Fibroblast of the conjunctiva (primary cell): ENCODE data around the gene FRMD1.

ENCODE experiments used
- DNase-seq: peaks from one replicate; pipeline ENCODE4 v3.0.0-alpha.2; 2010; ENCODE audit warnings: low read depth

Gene FRMD1

GRCh38 chr6:168111911-168112310, 32.9 kb upstream of the FRMD1 start:
- DNase-seq, result no peak

DNA sequence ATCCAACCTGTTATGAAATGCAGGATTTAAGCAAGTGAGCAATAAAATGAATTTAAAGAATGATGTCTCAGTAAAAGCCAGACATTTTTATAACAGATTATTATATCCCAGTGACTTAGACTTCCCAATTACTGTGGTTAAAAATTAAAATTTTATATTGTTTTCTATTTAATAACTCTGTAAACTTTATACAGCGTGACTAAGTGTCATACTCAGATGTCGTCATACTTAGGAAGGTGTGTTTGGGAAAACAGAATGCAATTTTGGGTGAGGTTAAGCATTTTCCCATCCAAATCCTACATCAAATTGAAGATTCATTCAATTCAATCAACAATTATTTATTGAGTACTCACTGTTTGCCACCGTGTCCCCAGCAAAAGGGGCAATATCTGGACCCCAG, 31.4 kb upstream of the FRMD1 start:
- no peak for DNase-seq

GRCh38 chr6:168109171-168109570, 30.2 kb upstream of the FRMD1 start:
- no peak for DNase-seq

GRCh38 chr6:168107191-168107983, 28.4 kb upstream of the FRMD1 start:
- no peak for DNase-seq

- DNase-seq, result no peak
Measured at GRCh38 chr6:168106633-168107005, 27.6 kb upstream of the FRMD1 start.

- DNase-seq, result no peak
Measured at GRCh38 chr6:168105813-168106632, 27.0 kb upstream of the FRMD1 start.

- no peak for DNase-seq
Measured at GRCh38 chr6:168104636-168105035, 25.6 kb upstream of the FRMD1 start.

DNA sequence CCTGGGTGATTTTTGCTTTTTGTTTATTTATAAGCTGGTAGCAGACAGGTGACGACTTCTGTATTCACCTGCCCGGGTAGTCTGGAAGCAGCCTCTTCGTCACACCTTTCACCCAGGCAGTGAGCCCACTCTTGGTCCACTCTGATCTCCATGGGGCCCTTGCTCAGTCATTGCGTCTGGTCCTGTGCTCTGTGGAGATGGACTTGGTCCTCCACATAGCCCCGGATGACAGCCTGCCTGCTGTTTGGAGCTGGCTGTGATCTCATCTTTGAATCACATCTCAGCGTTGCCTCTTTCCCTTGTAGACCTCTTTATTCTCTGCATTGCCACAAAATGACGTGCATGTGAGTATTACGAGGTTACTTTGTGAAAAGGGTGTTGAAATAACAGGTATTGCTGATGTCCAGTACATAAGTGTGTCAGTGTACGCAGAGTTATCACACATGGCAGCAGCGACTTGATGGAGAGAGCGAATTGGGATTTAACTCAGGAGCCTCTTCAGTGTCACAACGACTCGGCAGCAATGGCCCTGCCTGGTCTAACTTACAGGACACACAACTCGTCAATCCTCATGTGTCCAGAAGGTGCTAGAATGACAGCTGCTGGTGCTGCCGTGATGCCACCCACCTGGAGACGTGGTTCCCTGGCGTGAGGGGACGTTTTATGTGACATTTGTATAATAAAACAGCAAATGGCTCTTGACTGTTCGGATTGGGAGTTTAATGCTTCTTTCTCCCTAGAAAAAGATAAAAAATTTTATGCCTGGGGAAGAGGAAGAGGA, 24.2 kb upstream of the FRMD1 start:
- DNase-seq, result no peak

GRCh38 chr6:168102315-168102985, 23.4 kb upstream of the FRMD1 start:
- DNase-seq, result no peak

GRCh38 chr6:168101590-168102314, 22.7 kb upstream of the FRMD1 start:
- no peak for DNase-seq

- DNase-seq, result no peak
Measured at GRCh38 chr6:168100803-168101589, 22.0 kb upstream of the FRMD1 start.

- DNase-seq, result no peak
Measured at GRCh38 chr6:168100011-168100802, 21.2 kb upstream of the FRMD1 start.

DNA sequence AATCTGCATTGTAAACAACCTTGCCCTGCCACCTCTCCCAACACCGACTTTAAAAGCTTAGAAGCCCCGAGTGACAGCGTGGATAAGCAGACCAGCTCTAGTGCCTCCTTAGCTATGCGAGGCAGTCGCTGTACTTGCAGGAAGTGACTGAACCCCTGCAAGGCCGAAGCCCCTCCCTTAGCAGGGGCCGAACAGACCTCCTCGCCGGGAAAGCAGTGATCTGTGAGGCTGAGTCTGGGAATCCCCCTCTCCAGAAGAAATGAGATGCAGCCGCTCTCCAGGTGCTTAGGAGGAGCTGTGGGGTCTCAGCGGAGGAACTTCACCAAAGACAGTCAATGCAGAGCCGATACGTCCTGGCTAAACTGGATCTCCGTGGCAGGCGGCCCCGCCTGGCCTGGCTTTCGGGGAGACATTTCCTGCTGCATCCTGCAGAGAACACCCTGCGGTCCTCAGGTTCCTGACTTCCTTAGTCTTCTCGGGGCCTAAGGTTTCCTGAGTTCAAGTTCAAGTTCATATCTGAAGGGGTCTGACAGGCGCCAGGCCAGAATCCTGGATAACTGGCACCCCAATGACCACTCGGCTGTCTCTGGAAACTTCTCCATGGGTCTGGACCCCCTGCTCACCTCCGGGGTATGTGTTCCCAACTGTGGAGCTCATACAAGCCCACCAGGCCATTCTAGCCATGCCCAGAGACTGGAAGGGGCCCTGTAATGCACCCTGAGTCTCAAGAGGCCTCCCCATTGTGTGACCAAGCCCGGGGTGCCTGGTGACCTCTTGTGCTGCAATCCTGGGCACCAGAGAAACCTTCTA, 20.4 kb upstream of the FRMD1 start:
- DNase-seq, result no peak

- no peak for DNase-seq
Measured at GRCh38 chr6:168098431-168098861, 19.4 kb upstream of the FRMD1 start.

- DNase-seq, result no peak
Measured at GRCh38 chr6:168097621-168098430, 18.8 kb upstream of the FRMD1 start.

DNA sequence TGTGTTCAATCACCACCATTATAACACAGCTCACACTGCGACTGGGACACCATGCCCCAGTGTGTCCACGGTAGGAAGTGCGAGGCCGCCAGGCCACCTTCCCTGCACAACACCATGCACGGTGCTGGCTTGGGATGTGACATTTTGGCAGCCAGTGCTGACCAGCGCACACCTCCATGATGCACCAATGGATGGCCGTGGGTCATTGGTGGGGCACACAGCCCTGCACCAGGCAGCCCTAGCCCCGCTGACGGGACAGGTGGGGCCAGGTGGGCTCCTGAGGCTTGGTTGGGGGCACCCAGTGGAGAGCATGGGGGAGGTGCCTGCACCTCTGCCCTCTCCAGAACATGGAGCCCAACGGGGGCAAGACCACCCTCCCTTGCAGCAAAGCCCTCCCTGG, 18.2 kb upstream of the FRMD1 start:
- DNase-seq, result no peak

GRCh38 chr6:168096271-168096764, 17.3 kb upstream of the FRMD1 start:
- no peak for DNase-seq
